ENCODE measurements around the gene SUCO.

DNA sequence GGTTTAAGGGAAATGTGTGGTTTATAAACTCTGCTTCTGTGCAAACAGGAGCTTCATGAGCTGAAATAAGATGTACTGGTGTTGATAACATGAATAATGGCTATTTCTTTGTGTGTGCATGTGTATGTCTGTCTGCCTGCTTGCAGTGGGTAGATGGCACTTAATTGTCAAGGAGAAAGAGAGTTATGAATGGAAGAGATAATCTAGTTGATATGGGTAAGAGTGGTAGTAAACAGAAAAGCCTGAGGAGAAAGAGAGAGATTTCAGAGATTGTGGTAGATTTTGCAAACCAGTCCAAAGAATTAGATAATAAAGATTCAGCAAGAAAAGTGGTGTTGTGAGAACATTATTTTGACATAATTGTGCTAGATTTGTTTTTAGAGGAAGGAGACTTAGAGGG is 7.7 kb downstream of the SUCO start:
- TF ChIP-seq FOSL2 (IDR thresholded peaks at IDR 0.05), result no peak
- TF ChIP-seq FOSL2 (CRISPR knock-in tag; IDR thresholded peaks at IDR 0.05), result no peak
- TF ChIP-seq, protein P1, sequence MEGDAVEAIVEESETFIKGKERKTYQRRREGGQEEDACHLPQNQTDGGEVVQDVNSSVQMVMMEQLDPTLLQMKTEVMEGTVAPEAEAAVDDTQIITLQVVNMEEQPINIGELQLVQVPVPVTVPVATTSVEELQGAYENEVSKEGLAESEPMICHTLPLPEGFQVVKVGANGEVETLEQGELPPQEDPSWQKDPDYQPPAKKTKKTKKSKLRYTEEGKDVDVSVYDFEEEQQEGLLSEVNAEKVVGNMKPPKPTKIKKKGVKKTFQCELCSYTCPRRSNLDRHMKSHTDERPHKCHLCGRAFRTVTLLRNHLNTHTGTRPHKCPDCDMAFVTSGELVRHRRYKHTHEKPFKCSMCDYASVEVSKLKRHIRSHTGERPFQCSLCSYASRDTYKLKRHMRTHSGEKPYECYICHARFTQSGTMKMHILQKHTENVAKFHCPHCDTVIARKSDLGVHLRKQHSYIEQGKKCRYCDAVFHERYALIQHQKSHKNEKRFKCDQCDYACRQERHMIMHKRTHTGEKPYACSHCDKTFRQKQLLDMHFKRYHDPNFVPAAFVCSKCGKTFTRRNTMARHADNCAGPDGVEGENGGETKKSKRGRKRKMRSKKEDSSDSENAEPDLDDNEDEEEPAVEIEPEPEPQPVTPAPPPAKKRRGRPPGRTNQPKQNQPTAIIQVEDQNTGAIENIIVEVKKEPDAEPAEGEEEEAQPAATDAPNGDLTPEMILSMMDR (IDR thresholded peaks at IDR 0.05), result no peak
- TF ChIP-seq, protein P2, sequence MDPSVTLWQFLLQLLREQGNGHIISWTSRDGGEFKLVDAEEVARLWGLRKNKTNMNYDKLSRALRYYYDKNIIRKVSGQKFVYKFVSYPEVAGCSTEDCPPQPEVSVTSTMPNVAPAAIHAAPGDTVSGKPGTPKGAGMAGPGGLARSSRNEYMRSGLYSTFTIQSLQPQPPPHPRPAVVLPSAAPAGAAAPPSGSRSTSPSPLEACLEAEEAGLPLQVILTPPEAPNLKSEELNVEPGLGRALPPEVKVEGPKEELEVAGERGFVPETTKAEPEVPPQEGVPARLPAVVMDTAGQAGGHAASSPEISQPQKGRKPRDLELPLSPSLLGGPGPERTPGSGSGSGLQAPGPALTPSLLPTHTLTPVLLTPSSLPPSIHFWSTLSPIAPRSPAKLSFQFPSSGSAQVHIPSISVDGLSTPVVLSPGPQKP (IDR thresholded peaks at IDR 0.05; ENCODE audit: low read depth, low read length), result no peak
- no peak for TF ChIP-seq CEBPB (IDR thresholded peaks at IDR 0.05)
- no peak for TF ChIP-seq POLR2A (IDR thresholded peaks at IDR 0.05; ENCODE audit: low read length)
- no peak for TF ChIP-seq RFX5 (IDR thresholded peaks at IDR 0.05)
- TF ChIP-seq, protein P3, sequence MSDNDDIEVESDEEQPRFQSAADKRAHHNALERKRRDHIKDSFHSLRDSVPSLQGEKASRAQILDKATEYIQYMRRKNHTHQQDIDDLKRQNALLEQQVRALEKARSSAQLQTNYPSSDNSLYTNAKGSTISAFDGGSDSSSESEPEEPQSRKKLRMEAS (IDR thresholded peaks at IDR 0.05), result no peak
- TF ChIP-seq, protein P4, sequence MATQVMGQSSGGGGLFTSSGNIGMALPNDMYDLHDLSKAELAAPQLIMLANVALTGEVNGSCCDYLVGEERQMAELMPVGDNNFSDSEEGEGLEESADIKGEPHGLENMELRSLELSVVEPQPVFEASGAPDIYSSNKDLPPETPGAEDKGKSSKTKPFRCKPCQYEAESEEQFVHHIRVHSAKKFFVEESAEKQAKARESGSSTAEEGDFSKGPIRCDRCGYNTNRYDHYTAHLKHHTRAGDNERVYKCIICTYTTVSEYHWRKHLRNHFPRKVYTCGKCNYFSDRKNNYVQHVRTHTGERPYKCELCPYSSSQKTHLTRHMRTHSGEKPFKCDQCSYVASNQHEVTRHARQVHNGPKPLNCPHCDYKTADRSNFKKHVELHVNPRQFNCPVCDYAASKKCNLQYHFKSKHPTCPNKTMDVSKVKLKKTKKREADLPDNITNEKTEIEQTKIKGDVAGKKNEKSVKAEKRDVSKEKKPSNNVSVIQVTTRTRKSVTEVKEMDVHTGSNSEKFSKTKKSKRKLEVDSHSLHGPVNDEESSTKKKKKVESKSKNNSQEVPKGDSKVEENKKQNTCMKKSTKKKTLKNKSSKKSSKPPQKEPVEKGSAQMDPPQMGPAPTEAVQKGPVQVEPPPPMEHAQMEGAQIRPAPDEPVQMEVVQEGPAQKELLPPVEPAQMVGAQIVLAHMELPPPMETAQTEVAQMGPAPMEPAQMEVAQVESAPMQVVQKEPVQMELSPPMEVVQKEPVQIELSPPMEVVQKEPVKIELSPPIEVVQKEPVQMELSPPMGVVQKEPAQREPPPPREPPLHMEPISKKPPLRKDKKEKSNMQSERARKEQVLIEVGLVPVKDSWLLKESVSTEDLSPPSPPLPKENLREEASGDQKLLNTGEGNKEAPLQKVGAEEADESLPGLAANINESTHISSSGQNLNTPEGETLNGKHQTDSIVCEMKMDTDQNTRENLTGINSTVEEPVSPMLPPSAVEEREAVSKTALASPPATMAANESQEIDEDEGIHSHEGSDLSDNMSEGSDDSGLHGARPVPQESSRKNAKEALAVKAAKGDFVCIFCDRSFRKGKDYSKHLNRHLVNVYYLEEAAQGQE (IDR thresholded peaks at IDR 0.05), result no peak
- no peak for TF ChIP-seq JUN (IDR thresholded peaks at IDR 0.05)
- TF ChIP-seq SREBF2 (IDR thresholded peaks at IDR 0.05), result no peak
- TF ChIP-seq MYC (IDR thresholded peaks at IDR 0.05; ENCODE audit: borderline replicate concordance, low read length), result no peak
- TF ChIP-seq ZNF302 (CRISPR knock-in tag; IDR thresholded peaks at IDR 0.05), result no peak
- TF ChIP-seq KDM1A (IDR thresholded peaks at IDR 0.05; ENCODE audit: low read depth), result no peak
- no peak for TF ChIP-seq HOXB5 (CRISPR knock-in tag; IDR thresholded peaks at IDR 0.05)

Measured in A549 (cell line).